Heart left ventricle (tissue), 13 donors: ENCODE results near the gene C16orf95.

Experiments
- POLR2A ChIP-seq, 2 donors: fragments of 450-650 bp; IDR thresholded peaks; one replicate each; pipeline ENCODE4 v1.6.1; 2017; ENCODE audit warnings: antibody characterized with exemption in 2 of 2, mild to moderate bottlenecking in 2 of 2, moderate library complexity in 2 of 2
- TF ChIP-seq, protein P1 (sequence below), 12 donors: fragments of 200-600 bp; sonication (generic) in 4 of 12; IDR thresholded peaks; one replicate each; pipeline versions ENCODE4 v1.5.0 to v1.8.0; 2018 to 2022; ENCODE audit warnings: antibody characterized with exemption in 12 of 12, mild to moderate bottlenecking in 5 of 12
- donor health status: ischemic (EF 13 %, LVEDD 7.1; RV severe dilation, severe dysfunction).
- donor health status: DM: no; HTN: yes; CAD: no.
- donor health status: DM: no; HTN: no; CAD: no.
- donor health status: ischemic (EF 25% LVEDD 6.9; RV normal size, moderate dysfunction).
- donor health status: ischemic (EF 25% LVEDD 5.7; RV mildly dilated, moderate dysfunction).
- donor health status: ischemic (EF 35%, LVEDD 5.7; RV mildly dilated, moderate dysfunction).
- donor health status: nonischemic (EF 11% LVEDD 7.7; RV severe dilation, severe dysfunction).
- donor health status: DM: yes; HTN: yes; CAD: no.
- donor health status: PGD.
- donor health status: ischemic (EF 29% LVEDD 5.4; RV normal size, mild dysfunction).
- donor health status: nonischemic (EF 23%, LVEDD 6.1; RV moderate dilation, normal function).

DNA sequence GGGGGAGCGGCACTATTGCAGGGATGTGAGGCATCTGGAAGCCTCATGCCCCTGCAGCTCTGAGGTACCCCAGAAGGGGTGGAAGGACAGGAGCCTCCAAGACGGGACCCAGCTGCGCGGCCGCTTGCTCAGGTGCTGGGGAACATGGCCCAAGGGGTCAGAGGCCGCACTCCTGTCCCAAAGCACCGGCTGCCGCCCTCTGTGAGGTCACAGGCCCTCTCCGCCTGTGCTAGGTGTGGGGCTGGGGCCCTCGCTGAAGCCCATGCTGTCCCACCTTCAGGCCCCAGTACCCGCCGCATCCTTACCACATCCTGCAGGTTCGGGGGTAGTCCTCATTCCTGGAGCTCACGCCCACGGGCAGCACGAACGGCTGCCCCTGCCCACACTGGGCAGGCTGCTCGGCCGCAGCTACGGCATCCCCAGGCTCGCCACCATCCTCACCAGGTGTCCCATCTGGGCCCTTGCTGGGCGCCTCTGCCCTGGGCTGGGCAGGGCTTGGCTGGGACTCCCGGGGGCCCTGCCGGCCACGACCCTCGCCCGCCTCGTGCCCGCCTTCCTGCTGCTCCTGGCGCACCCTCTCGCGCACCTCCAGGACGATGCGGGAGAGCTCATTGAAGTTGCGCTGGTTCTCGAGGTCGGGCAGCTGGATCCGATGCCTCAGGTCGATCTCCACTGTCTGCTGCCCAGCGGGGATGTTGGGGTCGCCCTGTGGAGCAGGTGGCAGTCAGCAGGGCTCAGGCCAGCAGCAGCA, 16.6 kb upstream of the C16orf95 start:
- TF ChIP-seq, protein P1, sequence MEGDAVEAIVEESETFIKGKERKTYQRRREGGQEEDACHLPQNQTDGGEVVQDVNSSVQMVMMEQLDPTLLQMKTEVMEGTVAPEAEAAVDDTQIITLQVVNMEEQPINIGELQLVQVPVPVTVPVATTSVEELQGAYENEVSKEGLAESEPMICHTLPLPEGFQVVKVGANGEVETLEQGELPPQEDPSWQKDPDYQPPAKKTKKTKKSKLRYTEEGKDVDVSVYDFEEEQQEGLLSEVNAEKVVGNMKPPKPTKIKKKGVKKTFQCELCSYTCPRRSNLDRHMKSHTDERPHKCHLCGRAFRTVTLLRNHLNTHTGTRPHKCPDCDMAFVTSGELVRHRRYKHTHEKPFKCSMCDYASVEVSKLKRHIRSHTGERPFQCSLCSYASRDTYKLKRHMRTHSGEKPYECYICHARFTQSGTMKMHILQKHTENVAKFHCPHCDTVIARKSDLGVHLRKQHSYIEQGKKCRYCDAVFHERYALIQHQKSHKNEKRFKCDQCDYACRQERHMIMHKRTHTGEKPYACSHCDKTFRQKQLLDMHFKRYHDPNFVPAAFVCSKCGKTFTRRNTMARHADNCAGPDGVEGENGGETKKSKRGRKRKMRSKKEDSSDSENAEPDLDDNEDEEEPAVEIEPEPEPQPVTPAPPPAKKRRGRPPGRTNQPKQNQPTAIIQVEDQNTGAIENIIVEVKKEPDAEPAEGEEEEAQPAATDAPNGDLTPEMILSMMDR (IDR thresholded peaks at IDR 0.05): no peak
- no peak for TF ChIP-seq POLR2A (IDR thresholded peaks at IDR 0.05)
